SK-N-SH (cell line): ENCODE data around the gene LRP2BP. TPM values are rescaled to one million over a fixed set of nuclear protein-coding genes. Genes with fewer than 3 reads are reported as not detected.

ENCODE experiments used
- CTCF ChIA-PET: fragments of 300-600, 350-600 bp; formaldehyde crosslinking; extraction: SDS; loops from one replicate; lab custom pipeline; 2021; lab: Yijun Ruan, JAX
- POLR2A ChIA-PET: fragments of 350-600 bp; sonication (Branson Sonifier 250); formaldehyde crosslinking; extraction: SDS; loops from one replicate; lab custom pipeline; 2020; ENCODE audit warnings: antibody characterized with exemption, inconsistent platforms; lab: Yijun Ruan, JAX
- DNase-seq: peaks from one replicate; pipeline ENCODE4 v3.0.0; 2012
- H2AFZ ChIP-seq: fragments of 200-600 bp; sonication (generic); 2 replicates; pipeline ENCODE4 v1.8.1; 2016; ENCODE audit warnings: antibody characterized with exemption, mild to moderate bottlenecking, low read depth
- H3F3A ChIP-seq: fragments of 200-600 bp; sonication (generic); replicated peaks from 2 replicates; pipeline ENCODE3; 2016; ENCODE audit warnings: antibody characterized with exemption, mild to moderate bottlenecking; ENCODE audit not compliant: insufficient read depth
- H3K27ac ChIP-seq, 2 experiments: fragments of 200-500 bp in 1 of 2; fragments of 200-600 bp in 1 of 2; sonication (Bioruptor generic) in 1 of 2; sonication (generic), shearing (Covaris generic) in 1 of 2; 2 replicates each; pipeline versions ENCODE4 v1.5.1 to v1.6.1; 2014 to 2016; ENCODE audit warnings: low read depth in 2 of 2, inconsistent platforms in 1 of 2, low read length in 1 of 2, mild to moderate bottlenecking in 1 of 2, mixed read lengths in 1 of 2
- H3K27me3 ChIP-seq: fragments of 200-600 bp; sonication (generic), shearing (Covaris generic); 2 replicates; pipeline ENCODE4 v1.6.1; 2016; ENCODE audit warnings: mixed run types; ENCODE audit not compliant: insufficient read depth
- H3K36me3 ChIP-seq, 2 experiments: fragments of 200-500 bp in 1 of 2; fragments of 200-600 bp in 1 of 2; sonication (Bioruptor generic) in 1 of 2; sonication (generic) in 1 of 2; replicated peaks in 1 of 2; 2 replicates each; pipeline versions ENCODE3 to v1.5.1; 2014 to 2016; ENCODE audit warnings: low read length in 1 of 2, mild to moderate bottlenecking in 1 of 2; ENCODE audit not compliant: insufficient read depth in 2 of 2, control insufficient read depth in 1 of 2
- H3K4me1 ChIP-seq, 2 experiments: fragments of 200-500 bp in 1 of 2; fragments of 200-600 bp in 1 of 2; sonication (Bioruptor generic) in 1 of 2; sonication (generic), shearing (Covaris generic) in 1 of 2; 2 replicates each; pipeline versions ENCODE4 v1.5.1 to v1.6.1; 2014 to 2016; ENCODE audit warnings: low read depth in 1 of 2, low read length in 1 of 2, mixed run types in 1 of 2; ENCODE audit not compliant: insufficient read depth in 2 of 2, control insufficient read depth in 1 of 2
- H3K4me2 ChIP-seq: fragments of 200-600 bp; sonication (generic), shearing (Covaris generic); 2 replicates; pipeline ENCODE4 v1.6.1; 2017; ENCODE audit warnings: mixed run types
- H3K4me3 ChIP-seq, 2 experiments: fragments of 200-500 bp in 1 of 2; fragments of 200-600 bp in 1 of 2; sonication (Bioruptor generic) in 1 of 2; sonication (generic), shearing (Covaris generic) in 1 of 2; 2 replicates each; pipeline versions ENCODE4 v1.5.1 to v1.8.1; 2014 to 2016; ENCODE audit warnings: low read depth in 2 of 2, inconsistent platforms in 1 of 2, low read length in 1 of 2, mild to moderate bottlenecking in 1 of 2, mixed read lengths in 1 of 2, moderate library complexity in 1 of 2
- H3K79me2 ChIP-seq: fragments of 200-600 bp; sonication (generic); 2 replicates; pipeline ENCODE4 v1.8.1; 2017; ENCODE audit warnings: mild to moderate bottlenecking; ENCODE audit not compliant: insufficient read depth
- H3K9ac ChIP-seq: fragments of 200-600 bp; sonication (generic); 2 replicates; pipeline ENCODE4 v1.6.1; 2017; ENCODE audit warnings: mixed run types
- H3K9me2 ChIP-seq: fragments of 200-600 bp; sonication (generic); 2 replicates; pipeline ENCODE4 v1.6.1; 2017; ENCODE audit warnings: mixed run types
- H3K9me3 ChIP-seq: fragments of 200-600 bp; sonication (generic); 2 replicates; pipeline ENCODE4 v1.6.1; 2017; ENCODE audit warnings: mixed run types, mild to moderate bottlenecking, moderate library complexity
- H4K20me1 ChIP-seq: fragments of 200-600 bp; sonication (generic); 2 replicates; pipeline ENCODE4 v1.6.1; 2017; ENCODE audit warnings: mild to moderate bottlenecking, mixed run types; ENCODE audit not compliant: insufficient read depth
- CHD2 ChIP-seq: fragments of 150-350 bp; IDR thresholded peaks from 2 replicates; pipeline ENCODE4 v1.6.1; 2018; ENCODE audit warnings: low read length; ENCODE audit not compliant: partially characterized antibody
- EP300 ChIP-seq, 2 experiments: IDR thresholded peaks; 2 replicates each; pipeline versions ENCODE4 v1.4.0 to v1.6.1; 2012; ENCODE audit warnings: borderline replicate concordance in 1 of 2, low read depth in 1 of 2, low read length in 1 of 2
- FOSL2 ChIP-seq: IDR thresholded peaks from 2 replicates; pipeline ENCODE4 v1.4.0; 2012; ENCODE audit warnings: low read depth, mild to moderate bottlenecking, moderate library complexity, borderline replicate concordance
- FOXJ3 ChIP-seq: sonication (generic); formaldehyde crosslinking; IDR thresholded peaks from 2 replicates; pipeline ENCODE4 v1.5.1; 2020; ENCODE audit warnings: mild to moderate bottlenecking, missing genetic modification reagents
- FOXM1 ChIP-seq: IDR thresholded peaks from 2 replicates; pipeline ENCODE4 v1.4.0; 2012; ENCODE audit warnings: low read depth, mild to moderate bottlenecking
- GABPA ChIP-seq: IDR thresholded peaks from 2 replicates; pipeline ENCODE4 v1.4.0; 2012; ENCODE audit warnings: low read depth, mild to moderate bottlenecking
- GATA2 ChIP-seq: sonication (generic); formaldehyde crosslinking; IDR thresholded peaks from 2 replicates; pipeline ENCODE4 v1.5.0; 2020; ENCODE audit warnings: mild to moderate bottlenecking, missing genetic modification reagents
- JUND ChIP-seq: IDR thresholded peaks from 2 replicates; pipeline ENCODE4 v1.4.0; 2012
- MXI1 ChIP-seq: IDR thresholded peaks from 2 replicates; pipeline ENCODE4 v1.6.1; 2012; ENCODE audit warnings: mild to moderate bottlenecking, low read depth, low read length, improper control_type of control experiment
- NRF1 ChIP-seq: IDR thresholded peaks from 2 replicates; pipeline ENCODE4 v1.6.1; 2012; ENCODE audit warnings: low read depth, mild to moderate bottlenecking, low read length
- POLR2AphosphoS5 ChIP-seq: IDR thresholded peaks from 2 replicates; pipeline ENCODE4 v1.6.1; 2012; ENCODE audit warnings: low read depth, low read length
- RCOR1 ChIP-seq: fragments of 150-350 bp; IDR thresholded peaks from 2 replicates; pipeline ENCODE4 v1.6.1; 2017; ENCODE audit warnings: antibody characterized with exemption, low read length
- REST ChIP-seq: IDR thresholded peaks from 2 replicates; pipeline ENCODE4 v1.6.1; 2012; ENCODE audit warnings: mild to moderate bottlenecking, low read depth, low read length, moderate library complexity
- RXRA ChIP-seq: IDR thresholded peaks from 2 replicates; pipeline ENCODE4 v1.4.0; 2012; ENCODE audit warnings: low read depth, mild to moderate bottlenecking, borderline replicate concordance
- SIN3A ChIP-seq: IDR thresholded peaks from 2 replicates; pipeline ENCODE4 v1.6.1; 2012; ENCODE audit warnings: low read depth, mild to moderate bottlenecking, low read length, moderate library complexity, borderline replicate concordance
- SMC3 ChIP-seq: IDR thresholded peaks from 2 replicates; pipeline ENCODE4 v1.6.1; 2012; ENCODE audit warnings: low read depth, low read length, improper control_type of control experiment
- TAF1 ChIP-seq: IDR thresholded peaks from 2 replicates; pipeline ENCODE4 v1.6.1; 2012; ENCODE audit warnings: low read depth, mild to moderate bottlenecking, low read length, moderate library complexity, borderline replicate concordance
- TEAD4 ChIP-seq: IDR thresholded peaks from 2 replicates; pipeline ENCODE4 v1.4.0; 2012; ENCODE audit warnings: mild to moderate bottlenecking, borderline replicate concordance; ENCODE audit not compliant: insufficient read depth
- ZBTB33 ChIP-seq: IDR thresholded peaks from 2 replicates; pipeline ENCODE4 v1.4.0; 2012; ENCODE audit warnings: low read depth, borderline replicate concordance
- WGBS: methylation state at CpG from one replicate; pipeline ENCODE4 v1.1.6; 2017; ENCODE audit warnings: low lambda C conversion rate; 5-methylcytosine and 5-hydroxymethylcytosine counted together
- polyA plus RNA-seq, 3 experiments: library from polyadenylated mRNA; depleted of rRNA; stranded (reverse); fragments of >200 nt; gene quantifications; 2 replicates each; pipeline ENCODE4 v1.2.3, GENCODE V29; 2012

The LRP2BP gene
- polyA plus RNA-seq, 1 of the 3 experiments (the other 2 are of a cell fraction) = 0.30 TPM

- Histone ChIP-seq H3K9me3 (no peaks in the 10 kb centered on the region), H4K20me1 (no peaks in the 10 kb centered on the region), H3K4me1 (peaks cover 10 to 13% of the 10 kb centered on the region in 2 experiments), H3F3A (peaks cover 36% of the 10 kb centered on the region), H3K27ac (no peak overlapping the region), H3K27me3 (no peaks in the 10 kb centered on the region), H3K36me3 (peaks cover 9 to 44% of the 10 kb centered on the region in 2 experiments), H3K9ac (no peak overlapping the region), H3K4me3 (no peak overlapping the region), H3K79me2 (no peaks in the 10 kb centered on the region; the same call in 1 of the 2 replicates), H2AFZ (no peak overlapping the region), H3K4me2 (no peak overlapping the region), H3K9me2 (no peaks in the 10 kb centered on the region)
- POLR2A ChIA-PET = no interaction called here
- CTCF ChIA-PET = interaction anchor here (0.9 kb wide), 1 partner anchor 9 kb away, joined by 3 read pairs; no protein-coding TSS in a partner anchor
- 98% methylated on average over 6 of the region's 6 CpGs for WGBS
- no peak for DNase-seq
- TF ChIP-seq TAF1 (no peak), FOSL2 (no peak), SMC3 (no peak), RXRA (no peak), SIN3A (no peak), RCOR1 (no peak), FOXJ3 (no peak), GABPA (no peak), MXI1 (no peak), POLR2AphosphoS5 (no peak), REST (no peak)
Observed at GRCh38 chr4:185341841-185342240, 53.9 kb downstream of the LRP2BP start.

- Histone ChIP-seq H3K9me2 (no peaks in the 10 kb centered on the region), H3K4me1 (peaks cover 10 to 13% of the 10 kb centered on the region in 2 experiments)
- WGBS = 92% methylated on average over 2 of the region's 2 CpGs
- no peak for TF ChIP-seq EP300 (IDR thresholded peaks at IDR 0.05; ENCODE audit: borderline replicate concordance in 1 of 2, low read depth in 1 of 2, low read length in 1 of 2)
- TF ChIP-seq JUND = no peak
- no peak for TF ChIP-seq REST
- TF ChIP-seq POLR2AphosphoS5 = no peak
- no peak for TF ChIP-seq TEAD4
- no peak for TF ChIP-seq ZBTB33
- TF ChIP-seq FOXM1 = no peak
- TF ChIP-seq CHD2 = no peak
- TF ChIP-seq FOXJ3 = no peak
- no peak for TF ChIP-seq GATA2 (CRISPR knock-in tag)
- no peak for TF ChIP-seq NRF1
- TF ChIP-seq SMC3 = no peak
- TF ChIP-seq RCOR1 = no peak
Observed at GRCh38 chr4:185341377-185341776, 54.3 kb downstream of the LRP2BP start.

More at GRCh38 chr4:185341377-185341776, 54.3 kb downstream of the LRP2BP start:
- Histone ChIP-seq H3K79me2 (no peaks in the 10 kb centered on the region; the same call in 1 of the 2 replicates), H3K9me3 (no peaks in the 10 kb centered on the region), H3K27me3 (no peaks in the 10 kb centered on the region), H4K20me1 (no peaks in the 10 kb centered on the region), H3K4me3 (no peak overlapping the region), H2AFZ (no peak overlapping the region), H3K4me2 (no peak overlapping the region), H3K9ac (no peak overlapping the region), H3F3A (peaks cover 32% of the 10 kb centered on the region), H3K27ac (no peak overlapping the region), H3K36me3 (peaks cover 9 to 46% of the 10 kb centered on the region in 2 experiments)
- CTCF ChIA-PET = no interaction called here
- DNase-seq = no peak
- POLR2A ChIA-PET = no interaction called here
